GM10248 (cell line): Measurements from ENCODE around the gene SLC6A9.

ENCODE experiments used
- CTCF ChIA-PET: fragments of 300-600 bp; sonication (Branson Sonifier 250); formaldehyde crosslinking; extraction: SDS; loops from one replicate; lab custom pipeline; 2021; ENCODE audit warnings: antibody characterized with exemption; lab: Yijun Ruan, JAX
- POLR2A ChIA-PET: fragments of 350-650 bp; sonication (Branson Sonifier 250); formaldehyde crosslinking; extraction: SDS; loops from one replicate; lab custom pipeline; 2020; ENCODE audit warnings: antibody characterized with exemption; lab: Yijun Ruan, JAX
- DNase-seq: peaks from one replicate; pipeline ENCODE4 v3.0.0; 2012; ENCODE audit errors: extremely low spot score
- TF ChIP-seq, protein P1 (sequence below): IDR thresholded peaks from 2 replicates; pipeline ENCODE4 v1.5.1; 2012; ENCODE audit warnings: mild to moderate bottlenecking, low read depth; ENCODE audit errors: extremely low read depth, missing control alignments, control extremely low read depth

Gene SLC6A9

DNA sequence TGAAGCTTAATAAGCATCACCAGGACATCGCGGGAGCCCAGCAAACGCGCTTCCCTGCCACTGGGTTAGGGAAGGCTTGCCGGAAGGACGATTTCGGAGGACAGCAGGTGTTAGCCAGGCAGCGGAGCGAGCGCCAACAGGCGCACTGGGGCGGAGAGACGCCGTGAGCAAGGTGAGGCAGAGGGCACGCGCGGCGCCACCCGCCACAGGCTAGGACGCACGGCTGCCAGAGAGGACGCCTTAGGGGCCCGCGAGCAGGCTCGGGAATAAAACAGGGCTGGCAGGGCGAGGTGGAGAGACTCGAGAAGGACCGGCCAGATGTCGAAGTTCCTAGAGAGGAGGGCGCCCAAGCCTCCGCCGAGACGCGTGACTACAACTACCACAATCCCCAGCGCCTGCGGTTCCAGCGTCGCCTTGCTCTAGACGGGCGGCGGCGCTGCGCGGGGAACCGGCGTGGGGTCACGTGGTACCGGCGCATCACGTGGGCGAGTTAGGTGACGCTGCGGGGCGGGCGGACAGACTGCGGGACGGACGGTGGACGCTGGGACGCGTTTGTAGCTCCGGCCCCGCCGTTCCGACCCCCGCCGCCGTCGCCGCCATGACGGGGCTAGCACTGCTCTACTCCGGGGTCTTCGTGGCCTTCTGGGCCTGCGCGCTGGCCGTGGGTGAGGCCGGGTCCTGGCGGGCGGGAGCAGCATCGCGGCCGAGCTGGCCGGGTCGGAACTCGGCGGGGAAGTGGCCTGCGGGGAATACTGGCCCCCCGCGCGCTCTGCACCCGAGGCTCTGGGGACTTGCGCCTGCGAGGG lies 56.6 kb downstream of the SLC6A9 start, which contains the start of gene ATP6V0B:
ATP6V0B (plus strand) TSS at position 518 of the 806 bp plus-strand sequence; CDS start at position 599, 81 bp downstream.
- CTCF ChIA-PET: interaction anchor here (0.9 to 3.7 kb wide), 9 partner anchors 14 to 211 kb away, joined by 3 to 9 read pairs (median 6); no protein-coding TSS in a partner anchor
- peak; percentile 97 for DNase-seq
- POLR2A ChIA-PET: interaction anchor here (0.7 kb wide), 2 partner anchors 13 to 18 kb away, joined by 3 to 4 read pairs; no protein-coding TSS in a partner anchor
- TF ChIP-seq, protein P1, sequence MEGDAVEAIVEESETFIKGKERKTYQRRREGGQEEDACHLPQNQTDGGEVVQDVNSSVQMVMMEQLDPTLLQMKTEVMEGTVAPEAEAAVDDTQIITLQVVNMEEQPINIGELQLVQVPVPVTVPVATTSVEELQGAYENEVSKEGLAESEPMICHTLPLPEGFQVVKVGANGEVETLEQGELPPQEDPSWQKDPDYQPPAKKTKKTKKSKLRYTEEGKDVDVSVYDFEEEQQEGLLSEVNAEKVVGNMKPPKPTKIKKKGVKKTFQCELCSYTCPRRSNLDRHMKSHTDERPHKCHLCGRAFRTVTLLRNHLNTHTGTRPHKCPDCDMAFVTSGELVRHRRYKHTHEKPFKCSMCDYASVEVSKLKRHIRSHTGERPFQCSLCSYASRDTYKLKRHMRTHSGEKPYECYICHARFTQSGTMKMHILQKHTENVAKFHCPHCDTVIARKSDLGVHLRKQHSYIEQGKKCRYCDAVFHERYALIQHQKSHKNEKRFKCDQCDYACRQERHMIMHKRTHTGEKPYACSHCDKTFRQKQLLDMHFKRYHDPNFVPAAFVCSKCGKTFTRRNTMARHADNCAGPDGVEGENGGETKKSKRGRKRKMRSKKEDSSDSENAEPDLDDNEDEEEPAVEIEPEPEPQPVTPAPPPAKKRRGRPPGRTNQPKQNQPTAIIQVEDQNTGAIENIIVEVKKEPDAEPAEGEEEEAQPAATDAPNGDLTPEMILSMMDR: peak; percentile 20

DNA sequence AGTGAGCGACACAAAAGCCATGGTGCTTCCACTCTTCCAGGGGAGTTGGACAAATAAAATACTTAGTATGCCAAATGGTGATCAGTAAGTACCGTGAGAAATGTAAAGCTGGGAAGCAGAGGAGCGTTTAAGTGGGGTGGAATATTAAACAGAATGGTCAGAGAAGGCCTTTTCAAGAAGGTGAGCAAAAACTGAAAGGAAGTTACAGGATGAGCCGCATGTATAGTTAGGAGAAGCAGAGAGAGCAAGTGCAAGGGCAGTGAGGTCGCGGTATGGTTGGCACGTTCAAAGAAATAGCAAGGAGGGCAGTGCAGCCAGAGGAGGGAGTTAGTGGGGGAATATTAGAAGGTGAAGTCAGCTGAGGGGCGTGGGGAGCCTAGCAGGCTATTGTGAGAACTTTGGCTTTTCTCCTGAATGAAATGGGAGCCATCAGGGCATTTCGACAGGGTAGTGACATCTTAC lies 57.2 kb downstream of the SLC6A9 start:
- no peak for DNase-seq
- CTCF ChIA-PET: interaction anchor here (1.1 to 2.6 kb wide), 7 partner anchors 10 to 211 kb away, joined by 3 to 10 read pairs (median 4); partner anchors contain the start of gene IPO13
- TF ChIP-seq, protein P1: no peak
- POLR2A ChIA-PET: no interaction called here

DNA sequence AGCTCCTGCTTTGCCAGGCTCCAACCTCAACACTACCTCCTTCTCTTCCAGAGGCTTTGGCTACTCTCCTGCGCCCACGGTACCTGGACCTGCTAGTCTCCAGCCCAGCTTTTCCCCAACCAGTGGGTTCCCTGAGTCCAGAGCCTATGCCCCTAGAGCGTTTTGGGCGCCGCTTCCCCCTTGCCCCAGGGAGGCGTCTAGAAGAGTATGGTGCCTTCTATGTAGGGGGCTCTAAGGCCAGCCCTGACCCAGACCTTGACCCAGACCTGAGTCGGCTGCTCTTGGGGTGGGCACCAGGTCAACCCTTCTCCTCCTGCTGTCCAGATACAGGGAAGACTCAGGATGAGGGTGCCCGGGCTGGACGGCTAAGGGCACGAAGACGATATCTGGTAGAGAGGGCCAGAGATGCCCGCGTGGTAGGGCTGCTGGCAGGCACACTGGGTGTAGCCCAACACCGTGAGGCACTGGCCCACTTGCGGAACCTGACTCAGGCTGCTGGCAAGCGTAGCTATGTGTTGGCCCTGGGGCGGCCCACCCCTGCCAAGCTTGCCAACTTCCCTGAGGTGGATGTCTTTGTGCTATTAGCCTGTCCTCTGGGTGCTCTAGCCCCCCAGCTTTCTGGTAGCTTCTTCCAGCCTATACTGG lies 59.8 kb downstream of the SLC6A9 start:
- ChIA-PET CTCF (interaction anchor here (1.1 to 4.9 kb wide), 5 partner anchors 24 to 744 kb away, joined by 3 to 21 read pairs (median 9); partner anchors contain the start of genes ARTN and IPO13), POLR2A (no interaction called here)
- TF ChIP-seq, protein P1: no peak
- DNase-seq: no peak

DNA sequence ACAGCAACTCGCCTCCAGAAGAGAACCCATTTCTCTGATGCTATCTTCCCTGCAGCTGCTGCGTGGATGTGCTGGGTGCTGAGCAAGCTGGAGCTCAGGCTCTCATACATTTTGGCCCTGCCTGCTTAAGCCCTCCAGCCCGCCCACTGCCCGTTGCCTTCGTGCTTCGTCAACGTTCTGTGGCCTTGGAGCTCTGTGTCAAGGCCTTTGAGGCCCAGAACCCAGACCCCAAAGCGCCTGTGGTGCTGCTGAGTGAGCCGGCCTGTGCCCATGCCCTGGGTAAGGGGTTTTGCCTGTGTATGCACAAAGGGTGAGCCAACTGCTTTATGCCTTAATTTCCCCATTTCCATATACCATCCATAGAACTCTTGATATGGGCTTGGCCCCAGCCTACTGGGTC lies 60.4 kb downstream of the SLC6A9 start:
- no peak for DNase-seq
- CTCF ChIA-PET: interaction anchor here (1.6 to 4.9 kb wide), 3 partner anchors 34 to 207 kb away, joined by 4 to 21 read pairs (median 9); partner anchors contain the start of gene ARTN

DNA sequence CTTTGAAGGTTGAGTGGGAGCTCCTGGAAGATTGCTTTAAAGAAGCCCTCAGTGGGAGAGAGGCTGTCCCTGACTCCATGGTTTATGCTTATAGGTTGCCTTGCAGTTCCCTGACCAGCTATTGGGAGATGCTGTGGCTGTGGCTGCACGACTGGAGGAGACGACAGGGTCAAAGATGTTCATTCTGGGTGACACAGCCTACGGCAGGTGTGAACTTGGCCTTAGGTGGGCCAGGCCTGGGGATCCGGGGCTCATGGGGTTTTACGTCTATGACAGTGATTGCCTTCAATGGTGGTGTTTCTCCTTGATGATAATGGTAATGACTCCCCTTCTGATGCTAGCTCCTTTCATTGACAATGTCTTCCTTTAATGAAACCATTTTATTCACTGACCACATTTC lies 60.8 kb downstream of the SLC6A9 start:
- POLR2A ChIA-PET: interaction anchor here (0.8 kb wide), 1 partner anchor 320 kb away, joined by 3 read pairs; the partner anchor contains the start of gene KDM4A
- TF ChIP-seq, protein P1: no peak
- CTCF ChIA-PET: interaction anchor here (0.7 to 4.9 kb wide), 4 partner anchors 20 to 207 kb away, joined by 3 to 21 read pairs (median 6); partner anchors contain the start of gene ARTN
- DNase-seq: no peak

More for the DNA sequence above, 60.4 kb downstream of the SLC6A9 start:
- POLR2A ChIA-PET: no interaction called here
- TF ChIP-seq, protein P1: no peak
